Tibial nerve (tissue), 4 donors: Measurements from ENCODE around the gene GBP2. TPM values are rescaled to one million over a fixed set of nuclear protein-coding genes. Genes with fewer than 3 reads are reported as not detected.

Experiments used
- DNase-seq, 2 donors: peaks; one replicate each; pipeline ENCODE4 v3.0.0-alpha.2; 2019; ENCODE audit warnings: low spot score in 2 of 2
- H3K27ac ChIP-seq, 4 donors: fragments of 200-600 bp; sonication (generic) in 3 of 4; one replicate each; pipeline ENCODE4 v1.5.1; 2017 to 2019; ENCODE audit warnings: mild to moderate bottlenecking in 1 of 4
- H3K27me3 ChIP-seq, 2 donors: fragments of 200-600 bp; sonication (generic) in 1 of 2; one replicate each; pipeline versions ENCODE4 v1.5.1 to v1.6.0; 2017 to 2019
- H3K36me3 ChIP-seq, 3 donors: fragments of 200-600 bp; sonication (generic); one replicate each; pipeline ENCODE4 v1.5.1; 2018 to 2019
- H3K4me1 ChIP-seq, 4 donors: fragments of 200-600 bp; sonication (generic) in 3 of 4; one replicate each; pipeline ENCODE4 v1.5.1; 2017 to 2019
- H3K4me3 ChIP-seq, 4 donors: fragments of 200-600 bp; sonication (generic) in 3 of 4; one replicate each; pipeline ENCODE4 v1.5.1; 2017 to 2019; ENCODE audit warnings: mild to moderate bottlenecking in 1 of 4, moderate library complexity in 1 of 4
- H3K9me3 ChIP-seq, 4 donors: fragments of 200-600 bp; sonication (generic) in 3 of 4; one replicate each; pipeline ENCODE4 v1.5.1; 2017 to 2019
- EP300 ChIP-seq, 2 donors: sonication (generic); formaldehyde crosslinking; IDR thresholded peaks; one replicate each; pipeline ENCODE4 v1.6.1; 2017; ENCODE audit warnings: antibody characterized with exemption in 2 of 2, mild to moderate bottlenecking in 1 of 2
- POLR2A ChIP-seq, 2 donors: fragments of 450-650 bp; IDR thresholded peaks; one replicate each; pipeline ENCODE4 v1.6.1; 2017; ENCODE audit warnings: antibody characterized with exemption in 2 of 2, mild to moderate bottlenecking in 2 of 2, moderate library complexity in 2 of 2
- WGBS, 2 donors: methylation state at CpG; one replicate each; pipeline ENCODE4 v1.1.5; 2018; 5-methylcytosine and 5-hydroxymethylcytosine counted together
- total RNA-seq, 4 donors: library from RNA; depleted of rRNA; stranded (reverse); fragments of >200 nt; gene quantifications; one replicate each; pipeline ENCODE4 v1.1.0, GENCODE V29; 2016
- TF ChIP-seq, protein P1 (sequence below), 5 experiments: fragments of 200-600 bp in 3 of 5; fragments of 450-650 bp in 2 of 5; sonication (generic) in 3 of 5; IDR thresholded peaks; one replicate each; pipeline ENCODE4 v1.5.1; 2016 to 2019; ENCODE audit warnings: antibody characterized with exemption in 5 of 5, mild to moderate bottlenecking in 3 of 5, moderate library complexity in 2 of 5

The GBP2 gene
- total RNA-seq, 4 donors from 2014 or later: 46.7 to 71.0 (median 55.5) TPM

DNA sequence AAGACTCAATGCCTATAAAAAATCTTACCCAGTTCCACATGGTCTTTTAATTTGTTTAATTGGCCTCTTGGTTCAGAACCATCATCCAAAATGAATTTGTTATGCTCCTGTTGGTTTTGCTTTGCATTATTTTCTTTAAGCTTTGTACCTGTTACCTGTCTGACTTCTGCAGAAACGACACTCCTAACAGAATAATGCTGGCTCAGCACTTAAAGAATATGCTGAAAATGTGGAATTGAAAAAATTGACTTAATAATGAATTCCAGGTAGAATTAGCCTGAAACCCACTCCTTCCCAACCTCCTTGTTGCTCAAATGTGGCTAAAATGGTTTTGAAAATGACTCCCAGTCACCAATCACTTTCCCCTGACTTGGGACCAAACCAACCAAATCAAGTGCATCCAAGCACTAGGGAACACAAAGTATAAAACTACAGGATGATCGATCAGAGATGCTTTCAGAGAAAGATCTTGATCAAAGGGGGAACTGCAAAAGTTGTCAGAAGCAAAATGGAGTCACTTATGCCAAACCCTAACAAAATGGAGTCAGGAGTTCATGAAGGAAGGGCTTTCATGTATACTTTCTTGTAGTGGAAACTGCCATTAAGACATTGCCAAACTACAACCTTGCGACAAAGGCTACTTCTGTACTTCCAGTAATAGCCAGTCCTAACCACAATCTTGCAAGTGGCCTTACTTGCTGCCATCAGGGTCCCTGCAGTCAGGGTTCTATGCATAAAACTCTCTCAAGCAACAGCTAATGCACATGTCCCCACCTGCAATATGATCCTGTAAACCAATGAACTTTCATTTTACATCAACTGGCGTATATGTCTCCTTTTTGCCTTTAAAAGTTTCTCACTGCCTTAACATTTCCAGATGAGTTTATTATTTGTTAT, 44.5 kb upstream of the GBP2 start:
- no peak overlapping the region for H3K4me3 ChIP-seq
- WGBS, 2 donors: 91 to 98% methylated on average over 4 of the region's 4 CpGs
- H3K27me3 ChIP-seq: no peaks in the 10 kb centered on the region
- TF ChIP-seq, protein P1, sequence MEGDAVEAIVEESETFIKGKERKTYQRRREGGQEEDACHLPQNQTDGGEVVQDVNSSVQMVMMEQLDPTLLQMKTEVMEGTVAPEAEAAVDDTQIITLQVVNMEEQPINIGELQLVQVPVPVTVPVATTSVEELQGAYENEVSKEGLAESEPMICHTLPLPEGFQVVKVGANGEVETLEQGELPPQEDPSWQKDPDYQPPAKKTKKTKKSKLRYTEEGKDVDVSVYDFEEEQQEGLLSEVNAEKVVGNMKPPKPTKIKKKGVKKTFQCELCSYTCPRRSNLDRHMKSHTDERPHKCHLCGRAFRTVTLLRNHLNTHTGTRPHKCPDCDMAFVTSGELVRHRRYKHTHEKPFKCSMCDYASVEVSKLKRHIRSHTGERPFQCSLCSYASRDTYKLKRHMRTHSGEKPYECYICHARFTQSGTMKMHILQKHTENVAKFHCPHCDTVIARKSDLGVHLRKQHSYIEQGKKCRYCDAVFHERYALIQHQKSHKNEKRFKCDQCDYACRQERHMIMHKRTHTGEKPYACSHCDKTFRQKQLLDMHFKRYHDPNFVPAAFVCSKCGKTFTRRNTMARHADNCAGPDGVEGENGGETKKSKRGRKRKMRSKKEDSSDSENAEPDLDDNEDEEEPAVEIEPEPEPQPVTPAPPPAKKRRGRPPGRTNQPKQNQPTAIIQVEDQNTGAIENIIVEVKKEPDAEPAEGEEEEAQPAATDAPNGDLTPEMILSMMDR (IDR thresholded peaks at IDR 0.05): no peak
- TF ChIP-seq EP300 (IDR thresholded peaks at IDR 0.05): no peak
- TF ChIP-seq POLR2A (IDR thresholded peaks at IDR 0.05): no peak
- H3K4me1 ChIP-seq: no peaks in the 10 kb centered on the region
- no peaks in the 10 kb centered on the region for H3K36me3 ChIP-seq
- no peak overlapping the region for H3K27ac ChIP-seq
- DNase-seq: no peak
- no peaks in the 10 kb centered on the region for H3K9me3 ChIP-seq

DNA sequence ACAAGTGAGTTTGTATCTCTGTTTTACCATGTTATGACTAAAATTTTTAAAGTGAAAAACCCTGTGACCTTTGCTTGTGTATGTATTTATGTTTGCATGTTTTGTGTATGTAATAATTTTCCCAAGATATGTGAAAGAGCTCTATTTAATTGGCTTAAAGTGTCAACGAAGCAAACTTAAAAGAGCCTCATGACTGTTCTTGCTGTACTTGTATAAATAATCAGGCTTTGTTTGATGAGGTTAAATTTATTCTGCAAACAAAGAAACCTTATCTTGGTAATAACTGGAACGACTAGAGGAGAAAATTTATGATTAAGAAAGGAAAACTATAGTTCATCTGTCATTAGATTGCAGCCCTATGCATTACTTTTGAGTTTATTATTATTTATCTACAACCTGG, 43.3 kb upstream of the GBP2 start:
- WGBS, 2 donors: 35 to 38% methylated on average over 2 of the region's 2 CpGs
- no peak overlapping the region for H3K4me3 ChIP-seq
- no peak for TF ChIP-seq POLR2A (IDR thresholded peaks at IDR 0.05)
- no peak for TF ChIP-seq EP300 (IDR thresholded peaks at IDR 0.05)
- TF ChIP-seq, protein P1 (IDR thresholded peaks at IDR 0.05): no peak
- no peak for DNase-seq
- no peaks in the 10 kb centered on the region for H3K4me1 ChIP-seq
- H3K27me3 ChIP-seq: no peaks in the 10 kb centered on the region
- H3K36me3 ChIP-seq: no peaks in the 10 kb centered on the region
- H3K9me3 ChIP-seq: no peaks in the 10 kb centered on the region
- no peak overlapping the region for H3K27ac ChIP-seq

DNA sequence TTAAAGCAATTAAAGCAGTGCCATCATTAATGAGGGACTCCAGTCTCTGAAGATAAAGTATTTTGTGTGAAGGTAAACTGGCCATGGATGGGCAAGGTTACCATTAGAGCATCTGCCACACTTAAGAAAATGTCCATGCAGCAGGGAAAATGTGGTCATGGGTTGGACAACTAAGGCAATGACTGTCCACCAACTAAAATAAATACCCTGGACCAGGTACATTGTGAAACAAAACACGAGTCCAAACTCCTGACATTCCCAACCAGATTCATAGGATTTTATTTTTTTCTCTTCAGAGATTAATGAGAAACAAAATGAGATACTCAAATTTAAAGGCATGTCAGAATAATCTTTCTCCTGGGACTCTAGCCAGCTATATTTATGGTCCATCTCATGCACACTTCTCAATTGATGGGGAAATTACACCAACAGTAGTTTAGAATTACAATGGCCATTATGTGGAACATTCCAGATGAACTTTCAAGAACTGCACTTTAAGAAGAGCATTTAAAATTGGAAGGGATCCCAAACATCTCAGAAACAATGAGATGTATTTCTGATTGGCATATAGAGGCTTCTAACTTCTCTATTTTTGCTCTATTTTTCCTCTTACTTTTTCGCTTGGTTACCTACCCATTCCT, 41.8 kb upstream of the GBP2 start:
- DNase-seq: no peak
- TF ChIP-seq POLR2A (IDR thresholded peaks at IDR 0.05): no peak
- no peak for TF ChIP-seq EP300 (IDR thresholded peaks at IDR 0.05)
- TF ChIP-seq, protein P1 (IDR thresholded peaks at IDR 0.05): no peak
- H3K27ac ChIP-seq: no peak overlapping the region
- H3K27me3 ChIP-seq: no peaks in the 10 kb centered on the region
- H3K9me3 ChIP-seq: no peaks in the 10 kb centered on the region
- 79 to 85% methylated on average over 2 of the region's 2 CpGs for WGBS, 2 donors
- H3K36me3 ChIP-seq: no peaks in the 10 kb centered on the region
- no peaks in the 10 kb centered on the region for H3K4me1 ChIP-seq
- H3K4me3 ChIP-seq: no peak overlapping the region

DNA sequence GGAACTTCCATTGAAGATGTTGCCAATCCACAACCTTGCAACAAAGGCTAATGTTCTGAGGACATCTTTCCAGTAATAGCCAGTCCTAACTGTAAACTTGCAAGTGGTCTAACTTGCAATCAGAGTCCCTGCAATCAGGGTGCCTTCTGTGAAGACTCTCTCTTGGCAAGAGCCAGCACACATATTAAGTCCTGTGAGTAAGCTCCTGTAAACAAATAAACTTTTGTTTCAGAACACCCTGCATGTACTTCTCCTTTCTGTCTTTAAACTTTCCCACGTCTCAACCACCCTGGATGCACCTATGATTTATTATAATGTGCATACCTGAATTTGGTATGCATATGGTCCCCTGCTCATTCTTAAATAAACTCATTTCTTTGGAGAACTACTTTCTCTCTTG, 40.8 kb upstream of the GBP2 start:
- Histone ChIP-seq H3K27me3 (no peaks in the 10 kb centered on the region), H3K27ac (no peak overlapping the region), H3K4me3 (no peak overlapping the region), H3K9me3 (no peaks in the 10 kb centered on the region), H3K4me1 (no peaks in the 10 kb centered on the region), H3K36me3 (no peaks in the 10 kb centered on the region)
- DNase-seq: no peak
- no peak for TF ChIP-seq EP300 (IDR thresholded peaks at IDR 0.05)
- 33 to 40% methylated on average over 1 of the region's 1 CpG for WGBS, 2 donors

DNA sequence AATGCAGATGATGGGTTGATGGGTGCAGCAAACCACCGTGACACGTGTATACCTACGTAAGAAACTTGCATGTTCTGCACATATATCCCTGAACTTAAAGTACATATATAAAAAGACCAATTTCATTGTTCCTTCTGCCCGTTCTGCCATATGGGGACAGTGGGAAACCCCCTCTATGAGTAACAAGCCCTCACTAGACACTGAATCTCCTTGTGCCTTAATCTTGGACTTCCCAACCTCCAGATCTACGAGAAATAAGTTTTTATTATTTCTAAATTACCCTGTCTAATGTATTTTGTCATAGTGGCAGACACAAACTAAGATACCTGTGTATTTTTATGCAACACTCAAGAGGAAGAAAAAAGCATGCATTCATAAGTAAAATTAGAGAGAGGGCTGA, 39.9 kb upstream of the GBP2 start:
- H3K36me3 ChIP-seq: no peaks in the 10 kb centered on the region
- no peaks in the 10 kb centered on the region for H3K27me3 ChIP-seq
- TF ChIP-seq POLR2A (IDR thresholded peaks at IDR 0.05) (no peak), EP300 (IDR thresholded peaks at IDR 0.05) (no peak)
- TF ChIP-seq, protein P1 (IDR thresholded peaks at IDR 0.05): no peak
- H3K27ac ChIP-seq: no peak overlapping the region
- no peaks in the 10 kb centered on the region for H3K9me3 ChIP-seq
- no peak for DNase-seq
- 93 to 97% methylated on average over 5 of the region's 5 CpGs for WGBS, 2 donors
- H3K4me3 ChIP-seq: no peak overlapping the region
- no peaks in the 10 kb centered on the region for H3K4me1 ChIP-seq
